IMR-90 (cell line): Measurements from ENCODE around the gene NKD1. TPM values are rescaled to one million over a fixed set of nuclear protein-coding genes. Genes with fewer than 3 reads are reported as not detected.

Experiments used
- ATAC-seq: fragments of 200-7000 bp; cut with Tn5 transposase; 2 replicates; pipeline ENCODE4 v1.9.1; 2020; ENCODE audit warnings: low read depth, mild to moderate bottlenecking, moderate library complexity
- BruUV-seq: library from RNA; stranded (reverse); fragments of 400-500 nt; replicated peaks from 2 replicates; lab custom pipeline; 2021; lab: Mats Ljungman, UMichigan
- CTCF ChIA-PET: fragments of 300-600 bp; formaldehyde crosslinking; extraction: SDS; loops from one replicate; lab custom pipeline; 2021; ENCODE audit warnings: antibody characterized with exemption; lab: Yijun Ruan, JAX
- POLR2A ChIA-PET: fragments of 300-600 bp; sonication (Branson Sonifier 250); formaldehyde crosslinking; loops from one replicate; lab custom pipeline; 2022; ENCODE audit warnings: antibody characterized with exemption; ENCODE audit not compliant: unreplicated experiment; lab: Charles Lee
- DNase-seq: peaks from one replicate; pipeline ENCODE4 v3.0.0; 2013
- H2AFZ ChIP-seq: replicated peaks from 2 replicates; pipeline ENCODE3; 2013; ENCODE audit warnings: low read length, mild to moderate bottlenecking; ENCODE audit not compliant: poor library complexity
- H2AK5ac ChIP-seq: 2 replicates; pipeline ENCODE4 v1.6.1; 2013; ENCODE audit warnings: low read depth, low read length, inconsistent platforms
- H2AK9ac ChIP-seq: replicated peaks from 2 replicates; pipeline ENCODE3; 2013; ENCODE audit warnings: mild to moderate bottlenecking, low read depth, low read length, moderate library complexity; ENCODE audit not compliant: poor library complexity
- H2BK120ac ChIP-seq: 2 replicates; pipeline ENCODE4 v1.6.1; 2013; ENCODE audit warnings: low read depth, low read length, inconsistent platforms
- H2BK15ac ChIP-seq: 3 replicates; pipeline ENCODE4 v1.6.1; 2013; ENCODE audit warnings: low read depth, low read length, inconsistent platforms
- H2BK20ac ChIP-seq: 2 replicates; pipeline ENCODE4 v1.6.1; 2013; ENCODE audit warnings: low read depth, mild to moderate bottlenecking, inconsistent platforms, low read length, moderate library complexity
- H2BK5ac ChIP-seq: 2 replicates; pipeline ENCODE4 v1.6.1; 2013; ENCODE audit warnings: mild to moderate bottlenecking, low read depth, low read length, inconsistent platforms; ENCODE audit not compliant: poor library complexity, severe bottlenecking
- H3K14ac ChIP-seq: replicated peaks from 2 replicates; pipeline ENCODE4 v1.6.1; 2013; ENCODE audit warnings: low read depth, low read length, inconsistent platforms
- H3K18ac ChIP-seq: 2 replicates; pipeline ENCODE4 v1.6.1; 2013; ENCODE audit warnings: low read depth, low read length, control low read depth
- H3K23ac ChIP-seq: 2 replicates; pipeline ENCODE4 v1.6.1; 2013; ENCODE audit warnings: low read depth, low read length, inconsistent platforms
- H3K27ac ChIP-seq: 2 replicates; pipeline ENCODE4 v1.5.1; 2013; ENCODE audit warnings: mild to moderate bottlenecking, control low read depth, low read length; ENCODE audit not compliant: insufficient read depth
- H3K27me3 ChIP-seq: 2 replicates; pipeline ENCODE4 v1.6.1; 2013; ENCODE audit warnings: low read length; ENCODE audit not compliant: control insufficient read depth, insufficient read depth
- H3K36me3 ChIP-seq: 2 replicates; pipeline ENCODE4 v1.6.1; 2013; ENCODE audit warnings: low read length, mixed read lengths; ENCODE audit not compliant: control insufficient read depth, insufficient read depth
- H3K4ac ChIP-seq: 2 replicates; pipeline ENCODE4 v1.6.1; 2013; ENCODE audit warnings: low read depth, low read length, inconsistent platforms
- H3K4me1 ChIP-seq: 2 replicates; pipeline ENCODE4 v1.6.1; 2013; ENCODE audit warnings: low read length, mixed read lengths; ENCODE audit not compliant: control insufficient read depth, insufficient read depth
- H3K4me2 ChIP-seq: 2 replicates; pipeline ENCODE4 v1.6.1; 2013; ENCODE audit warnings: low read depth, mild to moderate bottlenecking, control low read depth, low read length, moderate library complexity
- H3K4me3 ChIP-seq: 2 replicates; pipeline ENCODE4 v1.5.1; 2013; ENCODE audit warnings: low read depth, mild to moderate bottlenecking, control low read depth, low read length, moderate library complexity; ENCODE audit not compliant: insufficient read depth
- H3K56ac ChIP-seq: 2 replicates; pipeline ENCODE4 v1.6.1; 2013; ENCODE audit warnings: low read length, inconsistent platforms; ENCODE audit not compliant: insufficient read depth; ENCODE audit errors: extremely low read depth
- H3K79me1 ChIP-seq, 2 experiments: 2 replicates each; pipeline ENCODE4 v1.6.1; 2013; ENCODE audit warnings: low read length in 2 of 2, inconsistent platforms in 1 of 2, low read depth in 1 of 2
- H3K9ac ChIP-seq: 2 replicates; pipeline ENCODE4 v1.6.1; 2013; ENCODE audit warnings: low read depth, low read length, control low read depth
- H3K9me1 ChIP-seq: 2 replicates; pipeline ENCODE4 v1.6.1; 2013; ENCODE audit warnings: low read length, inconsistent platforms; ENCODE audit not compliant: insufficient read depth
- H3K9me3 ChIP-seq: 2 replicates; pipeline ENCODE4 v1.6.1; 2013; ENCODE audit warnings: low read length; ENCODE audit not compliant: control insufficient read depth, insufficient read depth
- H4K20me1 ChIP-seq: 2 replicates; pipeline ENCODE4 v1.6.1; 2013; ENCODE audit warnings: low read length, inconsistent platforms; ENCODE audit not compliant: insufficient read depth
- H4K5ac ChIP-seq: 2 replicates; pipeline ENCODE4 v1.6.1; 2013; ENCODE audit warnings: mild to moderate bottlenecking, low read depth, low read length, control low read depth
- H4K8ac ChIP-seq, 2 experiments: 2 replicates each; pipeline ENCODE4 v1.6.1; 2013; ENCODE audit warnings: low read depth in 2 of 2, low read length in 2 of 2, control low read depth in 1 of 2, inconsistent platforms in 1 of 2
- H4K91ac ChIP-seq: 2 replicates; pipeline ENCODE4 v1.6.1; 2013; ENCODE audit warnings: low read depth, low read length, inconsistent platforms; ENCODE audit not compliant: insufficient read depth
- BHLHE40 ChIP-seq: fragments of 150-350 bp; IDR thresholded peaks from 2 replicates; pipeline ENCODE4 v1.6.1; 2016; ENCODE audit warnings: mild to moderate bottlenecking, low read depth, low read length
- CHD1 ChIP-seq: IDR thresholded peaks from 2 replicates; pipeline ENCODE4 v1.6.1; 2012; ENCODE audit warnings: low read depth, low read length, improper control_type of control experiment
- FOS ChIP-seq: fragments of 150-350 bp; IDR thresholded peaks from 2 replicates; pipeline ENCODE4 v1.6.1; 2016; ENCODE audit warnings: low read depth, low read length
- MXI1 ChIP-seq: IDR thresholded peaks from 2 replicates; pipeline ENCODE4 v1.6.1; 2012; ENCODE audit warnings: low read depth, mild to moderate bottlenecking, low read length, moderate library complexity, borderline replicate concordance
- RAD21 ChIP-seq: IDR thresholded peaks from 2 replicates; pipeline ENCODE4 v1.6.1; 2012; ENCODE audit warnings: low read length, improper control_type of control experiment
- RCOR1 ChIP-seq: IDR thresholded peaks from 2 replicates; pipeline ENCODE4 v1.6.1; 2012; ENCODE audit warnings: mild to moderate bottlenecking, low read length, improper control_type of control experiment; ENCODE audit not compliant: insufficient replicate concordance
- RFX5 ChIP-seq: IDR thresholded peaks from 2 replicates; pipeline ENCODE4 v1.8.0; 2012; ENCODE audit warnings: low read depth, mild to moderate bottlenecking, low read length, moderate library complexity
- WGBS, 2 experiments: methylation state at CpG; one replicate each; pipeline versions ENCODE4 v1.1.5 to v1.1.7; 2013; ENCODE audit warnings: missing lambda C conversion rate in 2 of 2; ENCODE audit not compliant: insufficient read length in 1 of 2; ENCODE audit errors: extremely low coverage in 2 of 2; 5-methylcytosine and 5-hydroxymethylcytosine counted together
- dilution Hi-C: fragments of 300-500 bp; cut with HindIII; formaldehyde crosslinking; loops from one replicate; pipeline ENCODE4 v1.14.3; 2018; ENCODE audit warnings: low sequenced_read_pairs; ENCODE audit not compliant: unreplicated experiment
- in situ Hi-C: fragments of 300-500 bp; cut with MboI; formaldehyde crosslinking; loops from 3 replicates; pipeline ENCODE4 v1.14.3; 2019; ENCODE audit warnings: low sequenced_read_pairs, inconsistent platforms, mixed read lengths
- intact Hi-C: fragments of 100-400 bp; cut with micrococcal nuclease; formaldehyde crosslinking; loops from 2 replicates; pipeline ENCODE4 v1.10.0; 2022
- polyA plus RNA-seq, 3 experiments: library from polyadenylated mRNA; depleted of rRNA; stranded (reverse); fragments of >200 nt; gene quantifications; 2 replicates each; pipeline ENCODE4 v1.2.3, GENCODE V29; 2012; ENCODE audit warnings: low replicate concordance in 1 of 3
- total RNA-seq: library from RNA; depleted of rRNA; stranded (reverse); fragments of >200 nt; gene quantifications from 2 replicates; pipeline ENCODE4 v1.2.3, GENCODE V29; 2012
- TF ChIP-seq, protein P1 (sequence below): fragments of 150-350 bp; IDR thresholded peaks from 2 replicates; pipeline ENCODE4 v1.6.1; 2017; ENCODE audit warnings: mild to moderate bottlenecking, antibody characterized with exemption, low read length, low read depth

Gene NKD1
- total and polyA plus RNA-seq, 2 of the 4 experiments (the other 2 are of a cell fraction): not detected

DNA sequence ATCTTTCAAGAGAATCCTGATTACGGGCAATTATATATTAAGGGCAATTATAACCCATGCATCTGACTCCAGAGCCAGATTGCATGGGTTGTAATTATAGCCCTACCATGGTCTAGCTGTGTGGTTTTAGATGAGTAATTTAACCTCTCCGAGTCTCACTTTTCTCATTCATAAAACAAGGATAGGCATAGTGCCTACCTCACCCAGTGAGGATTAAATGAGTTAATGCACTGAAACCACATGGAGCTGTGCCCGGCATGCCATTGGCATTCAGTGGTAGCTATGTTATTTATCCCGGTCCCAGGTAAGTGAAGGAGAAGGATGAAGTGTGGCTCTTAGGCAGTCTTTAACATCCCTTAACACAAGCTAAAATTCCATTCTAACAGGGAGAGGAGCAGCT, 126.6 kb downstream of the NKD1 start:
- no peaks in the 10 kb centered on the region for H3K9me1 ChIP-seq
- H3K4ac ChIP-seq: no peak overlapping the region
- H3K56ac ChIP-seq: no peak overlapping the region
- H4K8ac ChIP-seq: no peak overlapping the region
- H3K4me2 ChIP-seq: no peak overlapping the region
- no peak overlapping the region for H4K91ac ChIP-seq
- BruUV-seq: no TSS peak
- H4K5ac ChIP-seq: no peak overlapping the region
- no peak overlapping the region for H2BK15ac ChIP-seq
- dilution Hi-C loops: no loop called here
- no peaks in the 10 kb centered on the region for H3K36me3 ChIP-seq
- no peak overlapping the region for H3K9ac ChIP-seq
- H2BK120ac ChIP-seq: no peak overlapping the region
- no peaks in the 10 kb centered on the region for H3K4me1 ChIP-seq
- H2AK5ac ChIP-seq: no peak overlapping the region
- H2BK5ac ChIP-seq: no peak overlapping the region
- intact Hi-C loops: no loop called here
- no peak overlapping the region for H2BK20ac ChIP-seq
- ATAC-seq (no peak), DNase-seq (no peak)
- H3K23ac ChIP-seq: no peak overlapping the region
- in situ Hi-C loops: loop anchor here (25.0 kb wide), 1 partner anchor 463 kb away; no protein-coding TSS in a partner anchor
- TF ChIP-seq, protein P1, sequence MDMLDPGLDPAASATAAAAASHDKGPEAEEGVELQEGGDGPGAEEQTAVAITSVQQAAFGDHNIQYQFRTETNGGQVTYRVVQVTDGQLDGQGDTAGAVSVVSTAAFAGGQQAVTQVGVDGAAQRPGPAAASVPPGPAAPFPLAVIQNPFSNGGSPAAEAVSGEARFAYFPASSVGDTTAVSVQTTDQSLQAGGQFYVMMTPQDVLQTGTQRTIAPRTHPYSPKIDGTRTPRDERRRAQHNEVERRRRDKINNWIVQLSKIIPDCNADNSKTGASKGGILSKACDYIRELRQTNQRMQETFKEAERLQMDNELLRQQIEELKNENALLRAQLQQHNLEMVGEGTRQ: no peak
- no peak for TF ChIP-seq BHLHE40
- TF ChIP-seq FOS: no peak
- TF ChIP-seq RCOR1: no peak
- TF ChIP-seq MXI1: no peak
- TF ChIP-seq CHD1: no peak
- TF ChIP-seq RAD21: no peak
- no peak for TF ChIP-seq RFX5
- H3K27me3 ChIP-seq: peaks cover 5% of the 10 kb centered on the region
- no peak overlapping the region for H3K18ac ChIP-seq
- no peak overlapping the region for H2AK9ac ChIP-seq
- no peaks in the 10 kb centered on the region for H4K20me1 ChIP-seq
- ChIA-PET POLR2A (no interaction called here), CTCF (no interaction called here)
- no peak overlapping the region for H3K14ac ChIP-seq
- no peak overlapping the region for H3K4me3 ChIP-seq
- H3K9me3 ChIP-seq: peaks cover 23% of the 10 kb centered on the region
- no peak overlapping the region for H2AFZ ChIP-seq
- H3K27ac ChIP-seq: no peak overlapping the region
- WGBS, 2 experiments: no CpG with 5 or more reads among the region's 4 CpGs
- H3K79me1 ChIP-seq: no peaks in the 10 kb centered on the region
